IPS-18a (cell line): Measurements from ENCODE around the gene BCL2.

ENCODE experiments used
- H3K27ac ChIP-seq: one replicate; pipeline ENCODE4 v1.5.1; 2013; ENCODE audit warnings: low read length
- H3K27me3 ChIP-seq: one replicate; pipeline ENCODE4 v1.6.1; 2013; ENCODE audit warnings: mild to moderate bottlenecking, low read length; ENCODE audit not compliant: control insufficient read depth, insufficient read depth
- H3K36me3 ChIP-seq: one replicate; pipeline ENCODE4 v1.6.1; 2013; ENCODE audit warnings: low read depth, low read length; ENCODE audit not compliant: control insufficient read depth
- H3K4me1 ChIP-seq: one replicate; pipeline ENCODE4 v1.6.1; 2013; ENCODE audit warnings: low read depth, low read length; ENCODE audit not compliant: control insufficient read depth
- H3K4me3 ChIP-seq: one replicate; pipeline ENCODE4 v1.5.1; 2013; ENCODE audit warnings: low read length
- H3K9ac ChIP-seq: one replicate; pipeline ENCODE4 v1.6.1; 2013; ENCODE audit warnings: mild to moderate bottlenecking, low read length, moderate library complexity
- H3K9me3 ChIP-seq: one replicate; pipeline ENCODE4 v1.6.1; 2013; ENCODE audit warnings: low read depth, low read length; ENCODE audit not compliant: control insufficient read depth

The BCL2 gene

GRCh38 chr18:63151539-63151938 is 168.0 kb downstream of the BCL2 start:
- Histone ChIP-seq H3K4me3 (no peak overlapping the region), H3K9ac (no peak overlapping the region), H3K4me1 (peaks cover 3% of the 10 kb centered on the region), H3K9me3 (no peaks in the 10 kb centered on the region), H3K27me3 (no peaks in the 10 kb centered on the region), H3K36me3 (no peaks in the 10 kb centered on the region), H3K27ac (no peak overlapping the region)

- Histone ChIP-seq H3K4me1 (peaks cover 7% of the 10 kb centered on the region), H3K36me3 (no peaks in the 10 kb centered on the region), H3K4me3 (no peak overlapping the region), H3K27me3 (no peaks in the 10 kb centered on the region), H3K27ac (no peak overlapping the region), H3K9me3 (no peaks in the 10 kb centered on the region), H3K9ac (no peak overlapping the region)
Measured at GRCh38 chr18:63150942-63151421, 168.6 kb downstream of the BCL2 start.

GRCh38 chr18:63150326-63150725 is 169.2 kb downstream of the BCL2 start:
- Histone ChIP-seq H3K27me3 (no peaks in the 10 kb centered on the region), H3K27ac (no peak overlapping the region), H3K4me3 (no peak overlapping the region), H3K36me3 (no peaks in the 10 kb centered on the region), H3K9ac (no peak overlapping the region), H3K4me1 (peaks cover 4% of the 10 kb centered on the region), H3K9me3 (no peaks in the 10 kb centered on the region)

- Histone ChIP-seq H3K27me3 (no peaks in the 10 kb centered on the region), H3K4me3 (no peak overlapping the region)
Measured at GRCh38 chr18:63149302-63149587, 170.3 kb downstream of the BCL2 start.

GRCh38 chr18:63148449-63149301 is 170.9 kb downstream of the BCL2 start:
- no peaks in the 10 kb centered on the region for H3K36me3 ChIP-seq
- no peaks in the 10 kb centered on the region for H3K9me3 ChIP-seq
- no peak overlapping the region for H3K4me3 ChIP-seq
- H3K27ac ChIP-seq: no peak overlapping the region
- peaks cover 4% of the 10 kb centered on the region for H3K4me1 ChIP-seq
- H3K9ac ChIP-seq: no peak overlapping the region
- H3K27me3 ChIP-seq: no peaks in the 10 kb centered on the region

More at GRCh38 chr18:63149302-63149587, 170.3 kb downstream of the BCL2 start:
- Histone ChIP-seq H3K27ac (no peak overlapping the region), H3K9ac (no peak overlapping the region), H3K4me1 (peaks cover 4% of the 10 kb centered on the region), H3K9me3 (no peaks in the 10 kb centered on the region), H3K36me3 (no peaks in the 10 kb centered on the region)

- H3K36me3 ChIP-seq: no peaks in the 10 kb centered on the region
- no peaks in the 10 kb centered on the region for H3K27me3 ChIP-seq
- no peak overlapping the region for H3K9ac ChIP-seq
- no peak overlapping the region for H3K27ac ChIP-seq
- H3K9me3 ChIP-seq: no peaks in the 10 kb centered on the region
- H3K4me3 ChIP-seq: no peak overlapping the region
- H3K4me1 ChIP-seq: peaks cover 4% of the 10 kb centered on the region
Measured at GRCh38 chr18:63147973-63148372, 171.6 kb downstream of the BCL2 start.

GRCh38 chr18:63146828-63147409 is 172.7 kb downstream of the BCL2 start:
- H3K36me3 ChIP-seq: no peaks in the 10 kb centered on the region
- H3K27me3 ChIP-seq: no peaks in the 10 kb centered on the region
- H3K4me1 ChIP-seq: peaks cover 4% of the 10 kb centered on the region
- H3K9ac ChIP-seq: no peak overlapping the region
- no peaks in the 10 kb centered on the region for H3K9me3 ChIP-seq
- no peak overlapping the region for H3K27ac ChIP-seq
- H3K4me3 ChIP-seq: no peak overlapping the region

- Histone ChIP-seq H3K4me1 (peaks cover 4% of the 10 kb centered on the region), H3K36me3 (no peaks in the 10 kb centered on the region), H3K27ac (no peak overlapping the region), H3K9me3 (no peaks in the 10 kb centered on the region), H3K27me3 (no peaks in the 10 kb centered on the region), H3K4me3 (no peak overlapping the region), H3K9ac (no peak overlapping the region)
Measured at GRCh38 chr18:63145851-63146555, 173.6 kb downstream of the BCL2 start.

- Histone ChIP-seq H3K9ac (no peak overlapping the region), H3K4me3 (no peak overlapping the region), H3K27me3 (no peaks in the 10 kb centered on the region), H3K9me3 (no peaks in the 10 kb centered on the region), H3K27ac (no peak overlapping the region), H3K36me3 (no peaks in the 10 kb centered on the region), H3K4me1 (peaks cover 4% of the 10 kb centered on the region)
Measured at GRCh38 chr18:63145166-63145850, 174.3 kb downstream of the BCL2 start.

GRCh38 chr18:63144748-63145147 is 174.8 kb downstream of the BCL2 start:
- Histone ChIP-seq H3K27me3 (no peaks in the 10 kb centered on the region), H3K9me3 (no peaks in the 10 kb centered on the region), H3K9ac (no peak overlapping the region), H3K4me1 (peaks cover 4% of the 10 kb centered on the region), H3K27ac (no peak overlapping the region), H3K4me3 (no peak overlapping the region), H3K36me3 (no peaks in the 10 kb centered on the region)

- Histone ChIP-seq H3K36me3 (no peaks in the 10 kb centered on the region), H3K9me3 (no peaks in the 10 kb centered on the region), H3K27me3 (no peaks in the 10 kb centered on the region), H3K4me3 (no peak overlapping the region), H3K27ac (no peak overlapping the region), H3K9ac (no peak overlapping the region), H3K4me1 (peaks cover 12% of the 10 kb centered on the region)
Measured at GRCh38 chr18:63143330-63143771, 176.2 kb downstream of the BCL2 start.
